ENCODE measurements around the gene OR2L5.

DNA sequence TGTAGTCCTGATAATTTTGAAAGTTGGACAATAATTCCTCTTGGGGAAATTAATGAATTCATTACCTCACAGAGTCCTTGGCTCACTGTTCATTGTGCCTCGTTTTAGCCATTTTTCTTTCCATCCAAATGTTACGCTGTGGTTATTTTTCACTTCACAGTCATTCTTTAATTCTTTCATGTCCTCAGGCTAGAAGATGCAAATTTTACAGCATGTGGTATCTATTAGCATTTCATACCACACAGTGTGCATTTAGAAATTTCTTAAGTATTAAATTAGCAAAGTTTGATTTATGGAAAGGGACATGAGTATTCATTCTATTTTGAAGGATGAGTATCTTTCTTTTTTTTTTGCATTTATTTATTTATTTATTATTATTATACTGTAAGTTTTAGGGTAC lies 51.6 kb downstream of the OR2L5 start:
- TF ChIP-seq, protein P1, sequence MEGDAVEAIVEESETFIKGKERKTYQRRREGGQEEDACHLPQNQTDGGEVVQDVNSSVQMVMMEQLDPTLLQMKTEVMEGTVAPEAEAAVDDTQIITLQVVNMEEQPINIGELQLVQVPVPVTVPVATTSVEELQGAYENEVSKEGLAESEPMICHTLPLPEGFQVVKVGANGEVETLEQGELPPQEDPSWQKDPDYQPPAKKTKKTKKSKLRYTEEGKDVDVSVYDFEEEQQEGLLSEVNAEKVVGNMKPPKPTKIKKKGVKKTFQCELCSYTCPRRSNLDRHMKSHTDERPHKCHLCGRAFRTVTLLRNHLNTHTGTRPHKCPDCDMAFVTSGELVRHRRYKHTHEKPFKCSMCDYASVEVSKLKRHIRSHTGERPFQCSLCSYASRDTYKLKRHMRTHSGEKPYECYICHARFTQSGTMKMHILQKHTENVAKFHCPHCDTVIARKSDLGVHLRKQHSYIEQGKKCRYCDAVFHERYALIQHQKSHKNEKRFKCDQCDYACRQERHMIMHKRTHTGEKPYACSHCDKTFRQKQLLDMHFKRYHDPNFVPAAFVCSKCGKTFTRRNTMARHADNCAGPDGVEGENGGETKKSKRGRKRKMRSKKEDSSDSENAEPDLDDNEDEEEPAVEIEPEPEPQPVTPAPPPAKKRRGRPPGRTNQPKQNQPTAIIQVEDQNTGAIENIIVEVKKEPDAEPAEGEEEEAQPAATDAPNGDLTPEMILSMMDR (IDR thresholded peaks at IDR 0.05; ENCODE audit: insufficient read depth, low read length): no peak
- TF ChIP-seq POLR2AphosphoS5 (IDR thresholded peaks at IDR 0.05; ENCODE audit: low read depth) (no peak), GABPA (IDR thresholded peaks at IDR 0.05; ENCODE audit: low read depth) (no peak)
- TF ChIP-seq, protein P2, sequence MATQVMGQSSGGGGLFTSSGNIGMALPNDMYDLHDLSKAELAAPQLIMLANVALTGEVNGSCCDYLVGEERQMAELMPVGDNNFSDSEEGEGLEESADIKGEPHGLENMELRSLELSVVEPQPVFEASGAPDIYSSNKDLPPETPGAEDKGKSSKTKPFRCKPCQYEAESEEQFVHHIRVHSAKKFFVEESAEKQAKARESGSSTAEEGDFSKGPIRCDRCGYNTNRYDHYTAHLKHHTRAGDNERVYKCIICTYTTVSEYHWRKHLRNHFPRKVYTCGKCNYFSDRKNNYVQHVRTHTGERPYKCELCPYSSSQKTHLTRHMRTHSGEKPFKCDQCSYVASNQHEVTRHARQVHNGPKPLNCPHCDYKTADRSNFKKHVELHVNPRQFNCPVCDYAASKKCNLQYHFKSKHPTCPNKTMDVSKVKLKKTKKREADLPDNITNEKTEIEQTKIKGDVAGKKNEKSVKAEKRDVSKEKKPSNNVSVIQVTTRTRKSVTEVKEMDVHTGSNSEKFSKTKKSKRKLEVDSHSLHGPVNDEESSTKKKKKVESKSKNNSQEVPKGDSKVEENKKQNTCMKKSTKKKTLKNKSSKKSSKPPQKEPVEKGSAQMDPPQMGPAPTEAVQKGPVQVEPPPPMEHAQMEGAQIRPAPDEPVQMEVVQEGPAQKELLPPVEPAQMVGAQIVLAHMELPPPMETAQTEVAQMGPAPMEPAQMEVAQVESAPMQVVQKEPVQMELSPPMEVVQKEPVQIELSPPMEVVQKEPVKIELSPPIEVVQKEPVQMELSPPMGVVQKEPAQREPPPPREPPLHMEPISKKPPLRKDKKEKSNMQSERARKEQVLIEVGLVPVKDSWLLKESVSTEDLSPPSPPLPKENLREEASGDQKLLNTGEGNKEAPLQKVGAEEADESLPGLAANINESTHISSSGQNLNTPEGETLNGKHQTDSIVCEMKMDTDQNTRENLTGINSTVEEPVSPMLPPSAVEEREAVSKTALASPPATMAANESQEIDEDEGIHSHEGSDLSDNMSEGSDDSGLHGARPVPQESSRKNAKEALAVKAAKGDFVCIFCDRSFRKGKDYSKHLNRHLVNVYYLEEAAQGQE (IDR thresholded peaks at IDR 0.05; ENCODE audit: insufficient replicate concordance, low read depth): no peak

Measured in HL-60 (cell line).